ENCODE measurements around the gene NFKBIB.

DNA sequence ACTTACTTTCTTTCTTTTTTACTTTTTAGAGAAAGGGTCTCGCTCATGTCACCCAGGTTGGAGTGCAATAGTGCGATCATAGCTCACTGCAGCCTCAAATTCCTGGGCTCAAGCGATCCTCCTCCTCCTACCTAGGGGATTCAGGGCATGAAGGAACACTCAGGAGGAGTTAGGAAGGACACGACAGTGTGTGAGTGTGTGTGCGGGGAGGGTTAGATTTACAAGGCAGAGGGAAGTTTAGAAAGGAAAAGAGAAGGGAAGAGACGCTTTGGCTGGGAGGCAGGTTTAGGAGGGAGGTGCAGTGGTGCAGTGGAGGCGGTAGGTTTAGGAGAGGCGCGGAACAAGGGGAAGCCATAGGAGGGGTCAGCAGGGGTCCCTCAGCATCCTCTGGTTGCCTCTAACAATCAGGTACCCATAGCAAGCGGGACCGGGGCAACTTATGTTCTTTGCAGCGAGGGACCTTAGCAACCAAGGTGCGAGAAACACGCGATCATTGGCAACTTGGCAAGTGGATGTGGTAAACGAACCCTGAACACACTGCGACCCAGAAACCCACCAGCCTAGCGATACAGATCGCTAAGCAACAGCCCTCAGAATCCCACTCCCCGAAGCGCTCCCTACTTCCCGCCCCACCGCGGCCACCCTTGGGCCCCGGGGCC lies 852 bp upstream of the NFKBIB start:
- TF ChIP-seq, protein P1, sequence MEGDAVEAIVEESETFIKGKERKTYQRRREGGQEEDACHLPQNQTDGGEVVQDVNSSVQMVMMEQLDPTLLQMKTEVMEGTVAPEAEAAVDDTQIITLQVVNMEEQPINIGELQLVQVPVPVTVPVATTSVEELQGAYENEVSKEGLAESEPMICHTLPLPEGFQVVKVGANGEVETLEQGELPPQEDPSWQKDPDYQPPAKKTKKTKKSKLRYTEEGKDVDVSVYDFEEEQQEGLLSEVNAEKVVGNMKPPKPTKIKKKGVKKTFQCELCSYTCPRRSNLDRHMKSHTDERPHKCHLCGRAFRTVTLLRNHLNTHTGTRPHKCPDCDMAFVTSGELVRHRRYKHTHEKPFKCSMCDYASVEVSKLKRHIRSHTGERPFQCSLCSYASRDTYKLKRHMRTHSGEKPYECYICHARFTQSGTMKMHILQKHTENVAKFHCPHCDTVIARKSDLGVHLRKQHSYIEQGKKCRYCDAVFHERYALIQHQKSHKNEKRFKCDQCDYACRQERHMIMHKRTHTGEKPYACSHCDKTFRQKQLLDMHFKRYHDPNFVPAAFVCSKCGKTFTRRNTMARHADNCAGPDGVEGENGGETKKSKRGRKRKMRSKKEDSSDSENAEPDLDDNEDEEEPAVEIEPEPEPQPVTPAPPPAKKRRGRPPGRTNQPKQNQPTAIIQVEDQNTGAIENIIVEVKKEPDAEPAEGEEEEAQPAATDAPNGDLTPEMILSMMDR (IDR thresholded peaks at IDR 0.05; ENCODE audit: insufficient read depth, low read depth, low read length), result no peak
- no peak for TF ChIP-seq EZH2 (IDR thresholded peaks at IDR 0.05; ENCODE audit: insufficient read depth, low read length)
